Right cardiac atrium (tissue), 5 donors: Measurements from ENCODE around the gene ARID3A. TPM values are rescaled to one million over a fixed set of nuclear protein-coding genes. Genes with fewer than 3 reads are reported as not detected.

Experiments used
- ATAC-seq, 2 donors: fragments of 200-7000 bp; cut with Tn5 transposase; one replicate each; pipeline versions ENCODE4 v1.8.0 to v1.9.1; 2020; ENCODE audit warnings: moderate library complexity in 2 of 2, mild to moderate bottlenecking in 1 of 2
- DNase-seq, 3 donors: peaks; one replicate each; pipeline ENCODE4 v3.0.0-alpha.2; 2020
- H3K27ac ChIP-seq: one replicate; pipeline ENCODE4 v1.5.1; 2013; ENCODE audit warnings: mild to moderate bottlenecking, low read length, control low read depth, moderate library complexity
- H3K27me3 ChIP-seq: one replicate; pipeline ENCODE4 v1.6.1; 2013; ENCODE audit not compliant: control insufficient read depth, insufficient read depth
- H3K4me1 ChIP-seq: one replicate; pipeline ENCODE4 v1.6.1; 2013; ENCODE audit warnings: low read length; ENCODE audit not compliant: control insufficient read depth, insufficient read depth
- H3K4me3 ChIP-seq: one replicate; pipeline ENCODE4 v1.5.1; 2013; ENCODE audit warnings: low read length, control low read depth
- H3K9me3 ChIP-seq: one replicate; pipeline ENCODE4 v1.6.1; 2013; ENCODE audit warnings: low read length; ENCODE audit not compliant: control insufficient read depth
- WGBS: extraction: QIAGEN DNeasy Blood & Tissue Kit; methylation state at CpG from one replicate; pipeline ENCODE4 v1.1.7; 2013; 5-methylcytosine and 5-hydroxymethylcytosine counted together
- intact Hi-C, 4 donors: fragments of 100-400 bp; cut with DNase I; formaldehyde crosslinking; loops; one replicate each; pipeline versions ENCODE4 v1.11.0 to v1.14.0; 2022 to 2023
- polyA plus RNA-seq: library from polyadenylated mRNA; stranded (reverse); fragments of 200-250 nt; gene quantifications from one replicate; pipeline ENCODE4 v1.2.3, GENCODE V29; 2013
- total RNA-seq, 4 donors: library from RNA; stranded (reverse); fragmentation: NEBNext Ultra II Directional; extraction: Animal tissue kit (Norgen Biotek cat#: 25700); gene quantifications; one replicate each; pipeline ENCODE4 v1.2.1, GENCODE V29; 2021
- donor health status: healthy with polysubstance abuse.
- donor health status: DM: no; HTN: yes; CAD: no.
- donor health status: DM: no; HTN: no; CAD: no.
- donor health status: DM: no; HTN: yes; CAD: no; lungs with severe emphysema.
- donor health status: DM: yes; HTN: yes; CAD: no.

Gene ARID3A
- total and polyA plus RNA-seq, 5 donors = 3.3 to 6.2 (median 5.1) TPM

- peak in 2 of 3 donors; percentile 44 to 49 for DNase-seq
- Histone ChIP-seq H3K4me1 (no peaks in the 10 kb centered on the region), H3K27ac (no peak overlapping the region), H3K27me3 (no peaks in the 10 kb centered on the region), H3K9me3 (no peaks in the 10 kb centered on the region), H3K4me3 (no peak overlapping the region)
- no peak for ATAC-seq
- intact Hi-C loops = loop anchor here in 2 of 4 donors (10.0 kb wide), 2 partner anchors 215 to 225 kb away; no protein-coding TSS in a partner anchor
- WGBS = 85% methylated on average over 25 of the region's 25 CpGs
These were observed 63.7 kb downstream of the ARID3A start for GRCh38 chr19:989381-990081.

- intact Hi-C loops = no loop called here
- Histone ChIP-seq H3K4me1 (no peaks in the 10 kb centered on the region), H3K9me3 (no peaks in the 10 kb centered on the region), H3K4me3 (no peak overlapping the region), H3K27me3 (no peaks in the 10 kb centered on the region), H3K27ac (no peak overlapping the region)
- WGBS = 83% methylated on average over 27 of the region's 27 CpGs
- ATAC-seq (no peak), DNase-seq (peak in 2 of 3 donors; percentile 47 to 61)
These were observed 64.3 kb downstream of the ARID3A start for GRCh38 chr19:990119-990571.

GRCh38 chr19:990746-991145 lies 64.9 kb downstream of the ARID3A start:
- ATAC-seq (no peak), DNase-seq (peak in 2 of 3 donors; percentile 50 to 59)
- Histone ChIP-seq H3K4me1 (no peaks in the 10 kb centered on the region), H3K27me3 (no peaks in the 10 kb centered on the region), H3K4me3 (no peak overlapping the region), H3K27ac (no peak overlapping the region), H3K9me3 (no peaks in the 10 kb centered on the region)
- intact Hi-C loops = no loop called here
- 93% methylated on average over 23 of the region's 23 CpGs for WGBS

- no peaks in the 10 kb centered on the region for H3K9me3 ChIP-seq
- H3K27me3 ChIP-seq = no peaks in the 10 kb centered on the region
- ATAC-seq (peak; percentile 7 to 48), DNase-seq (peak in 2 of 3 donors; percentile 57 to 76)
- H3K27ac ChIP-seq = no peak overlapping the region
- WGBS = 82% methylated on average over 45 of the region's 47 CpGs
- H3K4me1 ChIP-seq = no peaks in the 10 kb centered on the region
- intact Hi-C loops = no loop called here
- no peak overlapping the region for H3K4me3 ChIP-seq
These were observed 65.5 kb downstream of the ARID3A start for GRCh38 chr19:991174-991931.

GRCh38 chr19:991932-992669 lies 66.3 kb downstream of the ARID3A start:
- Histone ChIP-seq H3K9me3 (no peaks in the 10 kb centered on the region), H3K4me3 (no peak overlapping the region), H3K4me1 (no peaks in the 10 kb centered on the region), H3K27me3 (no peaks in the 10 kb centered on the region), H3K27ac (no peak overlapping the region)
- DNase-seq (peak in 2 of 3 donors; percentile 51 to 60), ATAC-seq (no peak)
- 93% methylated on average over 42 of the region's 42 CpGs for WGBS
- intact Hi-C loops = no loop called here

- Histone ChIP-seq H3K4me3 (no peak overlapping the region), H3K9me3 (no peaks in the 10 kb centered on the region), H3K27ac (no peak overlapping the region), H3K4me1 (no peaks in the 10 kb centered on the region), H3K27me3 (no peaks in the 10 kb centered on the region)
- ATAC-seq = no peak
- DNase-seq = no peak
- intact Hi-C loops = no loop called here
- 88% methylated on average over 13 of the region's 13 CpGs for WGBS
These were observed 66.8 kb downstream of the ARID3A start for GRCh38 chr19:992670-993055.

- Histone ChIP-seq H3K4me1 (no peaks in the 10 kb centered on the region), H3K9me3 (no peaks in the 10 kb centered on the region), H3K4me3 (no peak overlapping the region), H3K27me3 (no peaks in the 10 kb centered on the region), H3K27ac (no peak overlapping the region)
- peak in 1 of 3 donors; percentile 29 for DNase-seq
- intact Hi-C loops = no loop called here
- 88% methylated on average over 17 of the region's 17 CpGs for WGBS
- no peak for ATAC-seq
These were observed 67.6 kb downstream of the ARID3A start for GRCh38 chr19:993361-993830.

- Histone ChIP-seq H3K9me3 (no peaks in the 10 kb centered on the region), H3K27me3 (no peaks in the 10 kb centered on the region), H3K4me3 (no peak overlapping the region), H3K4me1 (no peaks in the 10 kb centered on the region), H3K27ac (no peak overlapping the region)
- intact Hi-C loops = no loop called here
- ATAC-seq = no peak
- WGBS = 90% methylated on average over 43 of the region's 43 CpGs
- DNase-seq = peak in 2 of 3 donors; percentile 58 to 61
These were observed 68.1 kb downstream of the ARID3A start for GRCh38 chr19:993831-994393.

- no peak overlapping the region for H3K27ac ChIP-seq
- H3K4me3 ChIP-seq = no peak overlapping the region
- ATAC-seq (no peak), DNase-seq (peak in 2 of 3 donors; percentile 43 to 53)
- H3K27me3 ChIP-seq = no peaks in the 10 kb centered on the region
- intact Hi-C loops = no loop called here
- WGBS = 95% methylated on average over 18 of the region's 18 CpGs
- no peaks in the 10 kb centered on the region for H3K9me3 ChIP-seq
- H3K4me1 ChIP-seq = no peaks in the 10 kb centered on the region
These were observed 68.7 kb downstream of the ARID3A start for GRCh38 chr19:994516-994915.

- Histone ChIP-seq H3K4me1 (no peaks in the 10 kb centered on the region), H3K27me3 (no peaks in the 10 kb centered on the region), H3K9me3 (no peaks in the 10 kb centered on the region), H3K4me3 (no peak overlapping the region), H3K27ac (no peak overlapping the region)
- ATAC-seq (no peak), DNase-seq (peak in 2 of 3 donors; percentile 35 to 59)
- intact Hi-C loops = no loop called here
- WGBS = 76% methylated on average over 26 of the region's 26 CpGs
These were observed 69.4 kb downstream of the ARID3A start for GRCh38 chr19:995051-995827.
